Loucy (cell line): Measurements from ENCODE around the gene TMEM135.

Experiments
- H2AFZ ChIP-seq: fragments of 200-600 bp; sonication (generic); 2 replicates; pipeline ENCODE4 v1.6.0; 2016; ENCODE audit warnings: antibody characterized with exemption, mild to moderate bottlenecking, low read length, moderate library complexity
- H3F3A ChIP-seq: fragments of 200-600 bp; 2 replicates; pipeline ENCODE4 v1.6.0; 2016; ENCODE audit warnings: antibody characterized with exemption, low read depth, mild to moderate bottlenecking
- H3K27me3 ChIP-seq: fragments of 200-600 bp; sonication (generic); 2 replicates; pipeline ENCODE4 v1.6.1; 2014; ENCODE audit warnings: low read length, mild to moderate bottlenecking; ENCODE audit not compliant: insufficient read depth, poor library complexity, severe bottlenecking
- H3K36me3 ChIP-seq: fragments of 200-600 bp; sonication (generic); 2 replicates; pipeline ENCODE4 v1.6.1; 2016; ENCODE audit warnings: low read length; ENCODE audit not compliant: insufficient read depth
- H3K4me1 ChIP-seq: fragments of 200-600 bp; sonication (generic); 2 replicates; pipeline ENCODE4 v1.5.1; 2014; ENCODE audit warnings: low read length, mild to moderate bottlenecking; ENCODE audit not compliant: insufficient read depth, poor library complexity, severe bottlenecking
- H3K4me2 ChIP-seq: fragments of 200-600 bp; sonication (generic); 2 replicates; pipeline ENCODE4 v1.6.0; 2014; ENCODE audit warnings: antibody characterized with exemption, low read length, low read depth, mild to moderate bottlenecking; ENCODE audit not compliant: poor library complexity, severe bottlenecking
- H3K4me3 ChIP-seq: fragments of 200-600 bp; sonication (generic); 2 replicates; pipeline ENCODE4 v1.5.1; 2014; ENCODE audit warnings: low read length, mild to moderate bottlenecking, mixed read lengths; ENCODE audit not compliant: poor library complexity, severe bottlenecking
- H3K79me2 ChIP-seq: fragments of 200-600 bp; sonication (generic); 2 replicates; pipeline ENCODE4 v1.6.1; 2014; ENCODE audit warnings: low read length; ENCODE audit not compliant: insufficient read depth
- H3K9ac ChIP-seq: fragments of 200-600 bp; sonication (generic); 2 replicates; pipeline ENCODE4 v1.6.0; 2014; ENCODE audit warnings: mild to moderate bottlenecking, low read depth, low read length, moderate library complexity; ENCODE audit not compliant: poor library complexity, severe bottlenecking
- H3K9me2 ChIP-seq: fragments of 200-600 bp; sonication (generic); replicated peaks from 2 replicates; pipeline ENCODE4 v1.6.1; 2016; ENCODE audit warnings: low read depth, low read length, mixed read lengths
- H3K9me3 ChIP-seq: fragments of 200-600 bp; sonication (generic); 2 replicates; pipeline ENCODE4 v1.6.1; 2014; ENCODE audit warnings: mild to moderate bottlenecking, antibody characterized with exemption, low read length, low read depth; ENCODE audit not compliant: insufficient read depth
- H4K20me1 ChIP-seq: fragments of 200-600 bp; sonication (generic); 2 replicates; pipeline ENCODE4 v1.6.0; 2014; ENCODE audit warnings: antibody characterized with exemption, low read length, mild to moderate bottlenecking; ENCODE audit not compliant: insufficient read depth, poor library complexity, severe bottlenecking
- CTCF ChIP-seq: fragments of 200-600 bp; sonication (generic); conservative IDR thresholded peaks from 2 replicates; pipeline ENCODE4 v1.5.1; 2014; ENCODE audit warnings: mild to moderate bottlenecking, antibody characterized with exemption, low read length
- EZH2phosphoT487 ChIP-seq: fragments of 200-600 bp; IDR thresholded peaks from 2 replicates; pipeline ENCODE4 v1.6.1; 2018; ENCODE audit warnings: antibody characterized with exemption, mild to moderate bottlenecking, moderate library complexity, borderline replicate concordance

Gene TMEM135

GRCh38 chr11:87324817-87325489 is 287.2 kb downstream of the TMEM135 start:
- Histone ChIP-seq H3K79me2 (no peaks in the 10 kb centered on the region), H3K9me3 (no peaks in the 10 kb centered on the region), H3K36me3 (no peaks in the 10 kb centered on the region), H4K20me1 (no peaks in the 10 kb centered on the region), H3K9ac (no peak overlapping the region), H3K27me3 (no peaks in the 10 kb centered on the region), H3K4me2 (no peak overlapping the region), H3K9me2 (no peaks in the 10 kb centered on the region), H2AFZ (no peak overlapping the region), H3K4me1 (no peaks in the 10 kb centered on the region), H3K4me3 (no peak overlapping the region), H3F3A (no peaks in the 10 kb centered on the region)
- no peak for TF ChIP-seq CTCF
- TF ChIP-seq EZH2phosphoT487: no peak

GRCh38 chr11:87325490-87325872 is 287.7 kb downstream of the TMEM135 start:
- H4K20me1 ChIP-seq: no peaks in the 10 kb centered on the region
- no peaks in the 10 kb centered on the region for H3K4me1 ChIP-seq
- H2AFZ ChIP-seq: no peak overlapping the region
- H3K27me3 ChIP-seq: no peaks in the 10 kb centered on the region
- no peaks in the 10 kb centered on the region for H3K36me3 ChIP-seq
- no peak overlapping the region for H3K4me3 ChIP-seq
- no peaks in the 10 kb centered on the region for H3K79me2 ChIP-seq
- H3K4me2 ChIP-seq: no peak overlapping the region
- H3K9me3 ChIP-seq: no peaks in the 10 kb centered on the region
- no peak overlapping the region for H3K9ac ChIP-seq
- TF ChIP-seq CTCF: no peak
- TF ChIP-seq EZH2phosphoT487: no peak
- no peaks in the 10 kb centered on the region for H3F3A ChIP-seq
- no peaks in the 10 kb centered on the region for H3K9me2 ChIP-seq

- Histone ChIP-seq H3K79me2 (no peaks in the 10 kb centered on the region), H3K9ac (no peak overlapping the region), H3K4me3 (no peak overlapping the region), H3K9me2 (no peaks in the 10 kb centered on the region), H4K20me1 (no peaks in the 10 kb centered on the region), H3K4me1 (no peaks in the 10 kb centered on the region), H2AFZ (no peak overlapping the region), H3K27me3 (no peaks in the 10 kb centered on the region), H3F3A (no peaks in the 10 kb centered on the region), H3K4me2 (no peak overlapping the region), H3K36me3 (no peaks in the 10 kb centered on the region), H3K9me3 (no peaks in the 10 kb centered on the region)
- no peak for TF ChIP-seq CTCF
- no peak for TF ChIP-seq EZH2phosphoT487
Observed at GRCh38 chr11:87326594-87326993, 288.9 kb downstream of the TMEM135 start.
